Body of pancreas (tissue), 4 donors: ENCODE measurements around the gene TXNRD2. TPM values are rescaled to one million over a fixed set of nuclear protein-coding genes. Genes with fewer than 3 reads are reported as not detected.

Experiments used
- ATAC-seq: fragments of 150-250 bp; one replicate; pipeline ENCODE4 v1.9.1; 2016
- DNase-seq, 4 donors: peaks; one replicate each; pipeline ENCODE4 v3.0.0-alpha.2; 2019
- H3K27ac ChIP-seq, 4 donors: fragments of 200-600 bp; sonication (generic); 1 replicate in 3 of 4; 2 replicates in 1 of 4; pipeline versions ENCODE4 v1.5.1 to v1.6.1; 2016 to 2019; ENCODE audit warnings: mild to moderate bottlenecking in 1 of 4, mixed read lengths in 1 of 4, moderate library complexity in 1 of 4
- H3K27me3 ChIP-seq, 2 donors: fragments of 200-600 bp; sonication (generic); one replicate each; pipeline ENCODE4 v1.6.0; 2016; ENCODE audit warnings: mild to moderate bottlenecking in 1 of 2
- H3K36me3 ChIP-seq, 2 donors: fragments of 200-600 bp; sonication (generic); replicated peaks in 1 of 2; 2 replicates each; pipeline ENCODE4 v1.5.1; 2016; ENCODE audit warnings: low read depth in 2 of 2; ENCODE audit not compliant: insufficient read depth in 1 of 2
- H3K4me1 ChIP-seq: fragments of 200-600 bp; sonication (generic); one replicate; pipeline ENCODE4 v1.6.0; 2016
- H3K4me3 ChIP-seq, 2 donors: fragments of 200-600 bp; sonication (generic); 1 replicate in 1 of 2; 2 replicates in 1 of 2; pipeline ENCODE4 v1.5.1; 2016 to 2019
- H3K9me3 ChIP-seq, 3 donors: fragments of 200-600 bp; sonication (generic); 1 replicate in 2 of 3; 2 replicates in 1 of 3; pipeline ENCODE4 v1.5.1; 2016
- CTCF ChIP-seq, 7 experiments: fragments of 450-650 bp in 4 of 7; fragments of 200-600 bp in 3 of 7; sonication (generic) in 3 of 7; IDR thresholded peaks; one replicate each; pipeline ENCODE4 v1.5.1; 2016 to 2019; ENCODE audit warnings: antibody characterized with exemption in 7 of 7
- POLR2A ChIP-seq, 3 donors: fragments of 450-650 bp; IDR thresholded peaks; one replicate each; pipeline ENCODE4 v1.6.1; 2016; ENCODE audit warnings: antibody characterized with exemption in 3 of 3, mild to moderate bottlenecking in 2 of 3
- WGBS, 2 donors: methylation state at CpG; one replicate each; pipeline ENCODE4 v1.1.5; 2017; 5-methylcytosine and 5-hydroxymethylcytosine counted together
- intact Hi-C: fragments of 100-400 bp; cut with DNase I; formaldehyde crosslinking; loops from one replicate; pipeline ENCODE4 v1.15.1; 2023
- total RNA-seq, 2 donors: library from RNA; depleted of rRNA; stranded (reverse); fragments of >200 nt; gene quantifications; one replicate each; pipeline ENCODE4 v1.1.0, GENCODE V29; 2016

The TXNRD2 gene
- total RNA-seq, 2 donors from 2014 or later = 22.1 to 23.6 TPM

GRCh38 chr22:19958083-19959042, 16.7 kb upstream of the TXNRD2 start:
- Histone ChIP-seq H3K36me3 (no peaks in the 10 kb centered on the region), H3K9me3 (no peaks in the 10 kb centered on the region), H3K4me3 (no peak overlapping the region), H3K4me1 (peaks cover 60% of the 10 kb centered on the region), H3K27me3 (no peaks in the 10 kb centered on the region), H3K27ac (peak overlapping the region in 3 of 4 donors; percentile 3 to 68 (median 61))
- DNase-seq (peak in 1 of 4 donors; percentile 19), ATAC-seq (no peak)
- no peak for TF ChIP-seq POLR2A (IDR thresholded peaks at IDR 0.05)
- TF ChIP-seq CTCF (IDR thresholded peaks at IDR 0.05) = no peak
- intact Hi-C loops = no loop called here
- WGBS, 2 donors = 83 to 86% methylated on average over 18 to 19 of the region's 19 CpGs

DNA sequence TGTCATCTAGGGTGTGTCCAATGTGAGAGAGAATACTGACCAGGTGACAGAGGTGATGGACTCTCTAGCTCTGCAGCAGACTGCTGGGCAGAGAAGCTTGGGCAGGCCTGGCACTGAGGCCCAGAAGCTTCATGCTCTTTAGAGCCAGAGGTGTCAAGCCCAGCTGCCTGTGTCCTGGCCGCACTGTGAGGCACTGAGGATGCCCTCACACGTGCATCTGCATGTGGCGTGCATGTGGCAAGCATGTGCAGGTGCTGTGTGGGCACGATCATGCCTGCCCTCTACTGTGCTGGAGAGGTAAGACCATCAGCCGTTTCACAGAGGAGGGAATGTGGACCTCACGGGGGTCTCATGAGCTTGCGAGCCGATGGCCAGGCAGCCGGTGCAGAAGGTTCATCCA, 15.8 kb upstream of the TXNRD2 start:
- no peak for ATAC-seq
- WGBS, 2 donors = 91 to 93% methylated on average over 9 of the region's 9 CpGs
- intact Hi-C loops = no loop called here
- TF ChIP-seq POLR2A (IDR thresholded peaks at IDR 0.05) (no peak), CTCF (IDR thresholded peaks at IDR 0.05) (no peak)
- Histone ChIP-seq H3K9me3 (no peaks in the 10 kb centered on the region), H3K4me3 (no peak overlapping the region), H3K4me1 (peaks cover 60% of the 10 kb centered on the region), H3K27me3 (no peaks in the 10 kb centered on the region), H3K27ac (no peak overlapping the region), H3K36me3 (no peaks in the 10 kb centered on the region)
- peak in 1 of 4 donors; percentile 19 for DNase-seq

DNA sequence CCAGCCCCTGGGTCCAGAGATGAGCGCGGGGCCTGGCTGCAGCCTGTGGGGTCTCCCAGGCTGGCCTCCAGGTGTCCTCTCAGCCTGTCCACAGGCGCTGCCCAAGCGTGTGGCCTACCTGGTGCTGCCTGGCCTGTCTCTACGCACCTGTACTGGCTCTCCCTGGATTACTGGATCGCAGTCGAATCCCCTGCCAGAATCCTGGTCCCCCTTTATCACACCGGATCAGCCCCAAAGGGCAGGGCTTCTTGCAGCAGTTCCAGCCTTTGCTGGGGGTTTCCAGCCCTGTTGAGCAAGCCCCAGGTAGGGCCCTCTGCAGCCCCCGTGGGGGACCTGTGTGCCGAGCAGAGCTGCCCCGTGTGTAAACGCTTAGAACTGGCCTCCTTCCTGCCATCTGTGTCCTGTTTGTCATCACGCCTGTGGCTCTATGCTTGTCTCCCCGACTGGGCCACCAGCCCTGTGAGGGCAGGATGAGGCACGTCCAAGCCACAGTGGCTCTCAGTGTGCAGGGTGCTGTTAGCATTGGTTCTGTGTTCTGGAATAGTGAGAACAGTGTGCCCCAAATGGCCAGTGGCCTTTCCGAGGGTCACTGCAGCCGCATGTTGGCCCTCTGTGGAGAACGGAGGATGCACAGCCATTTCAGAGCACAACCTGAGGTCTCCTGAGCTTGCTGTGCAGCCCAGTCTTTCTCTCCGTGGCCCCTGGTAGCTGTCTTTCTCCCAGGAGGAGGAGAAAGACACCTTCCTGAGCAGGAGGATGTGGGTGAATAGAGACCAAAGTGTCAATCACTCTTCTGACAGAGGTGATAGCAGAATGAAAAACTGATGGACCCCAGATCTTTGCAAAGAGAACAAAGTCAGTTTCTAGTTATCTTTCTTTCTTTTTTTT, 13.9 kb upstream of the TXNRD2 start:
- H3K36me3 ChIP-seq = no peaks in the 10 kb centered on the region
- no peaks in the 10 kb centered on the region for H3K9me3 ChIP-seq
- H3K4me1 ChIP-seq = peaks cover 55% of the 10 kb centered on the region
- intact Hi-C loops = no loop called here
- H3K27ac ChIP-seq = peak overlapping the region in 1 of 4 donors; percentile 12
- ATAC-seq (no peak), DNase-seq (peak in 1 of 4 donors; percentile 22)
- 76 to 83% methylated on average over 11 to 19 of the region's 19 CpGs for WGBS, 2 donors
- no peak for TF ChIP-seq POLR2A (IDR thresholded peaks at IDR 0.05)
- no peak for TF ChIP-seq CTCF (IDR thresholded peaks at IDR 0.05)
- H3K4me3 ChIP-seq = no peak overlapping the region
- no peaks in the 10 kb centered on the region for H3K27me3 ChIP-seq

- ATAC-seq (no peak), DNase-seq (peak in 3 of 4 donors; percentile 52 to 62 (median 53))
- intact Hi-C loops = no loop called here
- Histone ChIP-seq H3K27ac (peak overlapping the region; percentile 65 to 93 (median 78)), H3K9me3 (no peaks in the 10 kb centered on the region), H3K27me3 (no peaks in the 10 kb centered on the region), H3K4me1 (peaks cover 43% of the 10 kb centered on the region), H3K4me3 (no peak overlapping the region), H3K36me3 (no peaks in the 10 kb centered on the region)
- TF ChIP-seq CTCF (IDR thresholded peaks at IDR 0.05) = no peak
- 50 to 72% methylated on average over 13 of the region's 13 CpGs for WGBS, 2 donors
These were observed 9.7 kb upstream of the TXNRD2 start for GRCh38 chr22:19951346-19951745.
